ENCODE data around the gene C1orf198. TPM values are rescaled to one million over a fixed set of nuclear protein-coding genes. Genes with fewer than 3 reads are reported as not detected.
A peak's percentile ranks its signal among the peaks of the same experiment; 100 is the strongest.

C1orf198 gene
- total RNA-seq, 1 donor from 2014 or later, result 27.3 TPM

- Mint-ChIP-seq H3K36me3 (ENCODE audit: unreplicated experiment) (peaks cover 1% of the 10 kb centered on the region), H3K27ac (ENCODE audit: unreplicated experiment) (no peak overlapping the region), H3K9me3 (ENCODE audit: unreplicated experiment) (peaks cover under 1% of the 10 kb centered on the region), H3K4me3 (ENCODE audit: unreplicated experiment) (no peak overlapping the region), H3K4me1 (ENCODE audit: low read depth, unreplicated experiment) (peaks cover 3% of the 10 kb centered on the region), H3K27me3 (ENCODE audit: unreplicated experiment) (peaks cover 3% of the 10 kb centered on the region)
- DNase-seq, result no peak
- no peak for TF ChIP-seq CTCF (IDR thresholded peaks at IDR 0.05; ENCODE audit: partially characterized antibody, unreplicated experiment)
Observed at GRCh38 chr1:230832476-230832875, 35.8 kb downstream of the C1orf198 start.

- H3K27me3 Mint-ChIP-seq (ENCODE audit: unreplicated experiment), result peaks cover 5% of the 10 kb centered on the region
- no peak for DNase-seq
- peaks cover 4% of the 10 kb centered on the region for H3K36me3 Mint-ChIP-seq (ENCODE audit: unreplicated experiment)
- peaks cover 2% of the 10 kb centered on the region for H3K9me3 Mint-ChIP-seq (ENCODE audit: unreplicated experiment)
- no peak overlapping the region for H3K4me3 Mint-ChIP-seq (ENCODE audit: unreplicated experiment)
- peaks cover 10% of the 10 kb centered on the region for H3K4me1 Mint-ChIP-seq (ENCODE audit: low read depth, unreplicated experiment)
- no peak overlapping the region for H3K27ac Mint-ChIP-seq (ENCODE audit: unreplicated experiment)
- TF ChIP-seq CTCF (IDR thresholded peaks at IDR 0.05; ENCODE audit: partially characterized antibody, unreplicated experiment), result no peak
Observed at GRCh38 chr1:230831771-230832170, 36.5 kb downstream of the C1orf198 start.

GRCh38 chr1:230828421-230828820 lies 39.9 kb downstream of the C1orf198 start:
- peaks cover 11% of the 10 kb centered on the region for H3K9me3 Mint-ChIP-seq (ENCODE audit: unreplicated experiment)
- TF ChIP-seq CTCF (IDR thresholded peaks at IDR 0.05; ENCODE audit: partially characterized antibody, unreplicated experiment), result no peak
- DNase-seq, result no peak
- H3K4me3 Mint-ChIP-seq (ENCODE audit: unreplicated experiment), result no peak overlapping the region
- H3K27me3 Mint-ChIP-seq (ENCODE audit: unreplicated experiment), result peaks cover 11% of the 10 kb centered on the region
- peaks cover 4% of the 10 kb centered on the region for H3K36me3 Mint-ChIP-seq (ENCODE audit: unreplicated experiment)
- H3K4me1 Mint-ChIP-seq (ENCODE audit: low read depth, unreplicated experiment), result peaks cover 36% of the 10 kb centered on the region
- H3K27ac Mint-ChIP-seq (ENCODE audit: unreplicated experiment), result no peak overlapping the region

GRCh38 chr1:230827801-230828200 lies 40.5 kb downstream of the C1orf198 start:
- Mint-ChIP-seq H3K4me1 (ENCODE audit: low read depth, unreplicated experiment) (peaks cover 40% of the 10 kb centered on the region), H3K27ac (ENCODE audit: unreplicated experiment) (no peak overlapping the region), H3K4me3 (ENCODE audit: unreplicated experiment) (no peak overlapping the region), H3K27me3 (ENCODE audit: unreplicated experiment) (peaks cover 11% of the 10 kb centered on the region), H3K9me3 (ENCODE audit: unreplicated experiment) (peaks cover 11% of the 10 kb centered on the region), H3K36me3 (ENCODE audit: unreplicated experiment) (peaks cover 4% of the 10 kb centered on the region)
- TF ChIP-seq CTCF (IDR thresholded peaks at IDR 0.05; ENCODE audit: partially characterized antibody, unreplicated experiment), result no peak
- no peak for DNase-seq

- TF ChIP-seq CTCF (IDR thresholded peaks at IDR 0.05; ENCODE audit: partially characterized antibody, unreplicated experiment), result no peak
- Mint-ChIP-seq H3K27me3 (ENCODE audit: unreplicated experiment) (peaks cover 12% of the 10 kb centered on the region), H3K4me1 (ENCODE audit: low read depth, unreplicated experiment) (peaks cover 40% of the 10 kb centered on the region), H3K9me3 (ENCODE audit: unreplicated experiment) (peaks cover 11% of the 10 kb centered on the region), H3K27ac (ENCODE audit: unreplicated experiment) (peak overlapping the region; percentile 75), H3K36me3 (ENCODE audit: unreplicated experiment) (peaks cover 4% of the 10 kb centered on the region), H3K4me3 (ENCODE audit: unreplicated experiment) (no peak overlapping the region)
- DNase-seq, result no peak
Observed at GRCh38 chr1:230827081-230827681, 41.1 kb downstream of the C1orf198 start.
